Measurements from ENCODE around the gene SLITRK2.

- TF ChIP-seq ZNF37A (tag by site-specific recombination; IDR thresholded peaks at IDR 0.05): no peak
- TF ChIP-seq PATZ1 (tag by site-specific recombination; IDR thresholded peaks at IDR 0.05): no peak
- no peak for TF ChIP-seq YY1 (tag by site-specific recombination; IDR thresholded peaks at IDR 0.05)
- no peak for TF ChIP-seq ZNF274 (IDR thresholded peaks at IDR 0.05; ENCODE audit: low read length)
- no peak for TF ChIP-seq ZNF274 (tag by site-specific recombination; IDR thresholded peaks at IDR 0.05; ENCODE audit: borderline replicate concordance)
- TF ChIP-seq REST (tag by site-specific recombination; IDR thresholded peaks at IDR 0.05): no peak
- no peak for TF ChIP-seq TCF7L2 (IDR thresholded peaks at IDR 0.05; ENCODE audit: borderline replicate concordance, low read depth, low read length)
- TF ChIP-seq CTCF (tag by site-specific recombination; IDR thresholded peaks at IDR 0.05): no peak
- no peak for TF ChIP-seq OVOL3 (tag by site-specific recombination; IDR thresholded peaks at IDR 0.05)
- TF ChIP-seq ZNF549 (tag by site-specific recombination; IDR thresholded peaks at IDR 0.05): no peak
- TF ChIP-seq ZNF639 (tag by site-specific recombination; IDR thresholded peaks at IDR 0.05): no peak
Observed at GRCh38 chrX:145825896-145826295, 8.3 kb downstream of the SLITRK2 start.
